Fibroblast of skin of abdomen (primary cell): Measurements from ENCODE around the gene SFTPA1. TPM values are rescaled to one million over a fixed set of nuclear protein-coding genes. Genes with fewer than 3 reads are reported as not detected.
"Not testable (repeated sequence)": the region's sequence is repeated elsewhere in the genome, so short reads cannot be mapped to it uniquely, and the experiment has no call there.

Experiments
- DNase-seq: peaks from one replicate; pipeline ENCODE4 v3.0.0-alpha.2; 2013
- polyA plus RNA-seq, 2 experiments: library from polyadenylated mRNA; unstranded; fragments of 120-200 nt; gene quantifications; one replicate each; pipeline ENCODE4 v1.2.1, GENCODE V29; 2013; ENCODE audit not compliant: insufficient read length in 2 of 2

SFTPA1 gene
- polyA plus RNA-seq (2013, experiment 1 of 2; ENCODE audit: insufficient read length) = not detected
- polyA plus RNA-seq (2013, experiment 2 of 2; ENCODE audit: insufficient read length) = not detected

DNA sequence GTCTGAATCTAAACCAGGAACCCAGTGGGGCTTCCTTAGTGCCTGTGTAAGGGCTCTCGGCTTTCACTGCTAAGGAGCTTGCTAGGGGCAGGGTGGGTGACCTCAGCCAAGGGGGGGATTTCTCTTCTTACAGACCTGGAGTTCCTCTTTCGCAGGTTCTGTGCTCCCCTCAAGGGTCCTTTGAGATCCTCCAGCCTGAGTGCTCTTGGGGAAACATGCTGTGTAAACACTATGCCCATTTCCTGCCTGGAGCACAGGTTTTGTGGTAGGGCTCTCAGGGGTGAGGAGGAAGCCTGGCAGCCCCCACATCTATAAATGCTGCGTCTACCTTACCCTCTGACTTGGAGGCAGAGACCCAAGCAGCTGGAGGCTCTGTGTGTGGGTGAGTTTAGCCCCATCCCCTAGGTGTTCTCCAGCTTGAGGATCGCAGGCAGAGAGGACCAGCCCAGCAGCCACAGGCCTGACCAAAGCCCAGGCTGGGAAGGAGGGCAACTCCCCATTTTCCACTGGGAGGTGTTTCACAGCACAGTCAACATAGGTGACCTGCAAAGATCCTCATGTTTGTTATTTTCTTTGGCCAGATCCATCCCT is at the start of gene SFTPA1:
TSS of gene SFTPA1 (plus strand) at position 339 of the 591 bp plus-strand sequence. CDS start 887 bp downstream, outside the sequence.
- DNase-seq = no peak

- DNase-seq = no peak
These were observed 49.5 kb upstream of the SFTPA1 start for GRCh38 chr10:79561257-79561656.

GRCh38 chr10:79562135-79562756 is 48.5 kb upstream of the SFTPA1 start:
- DNase-seq = peak; percentile 51

DNA sequence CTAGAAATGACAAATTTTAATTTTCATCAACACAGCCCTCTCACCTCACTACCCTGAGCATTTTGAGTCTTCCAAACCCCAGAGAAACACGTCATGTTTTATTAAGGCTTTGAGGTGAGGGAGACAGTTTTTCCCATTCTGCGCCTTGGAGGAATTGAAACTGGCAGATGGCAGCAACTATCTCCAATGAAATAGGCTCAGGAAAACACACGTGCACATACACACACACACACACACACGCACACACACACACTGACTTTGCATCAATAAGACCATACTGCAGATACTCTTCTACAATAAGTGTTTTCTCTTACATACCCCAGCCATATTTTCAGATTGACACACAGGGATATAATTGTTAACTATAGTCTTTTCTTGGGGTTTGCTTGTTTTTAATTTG is 47.3 kb upstream of the SFTPA1 start:
- DNase-seq = no peak

DNA sequence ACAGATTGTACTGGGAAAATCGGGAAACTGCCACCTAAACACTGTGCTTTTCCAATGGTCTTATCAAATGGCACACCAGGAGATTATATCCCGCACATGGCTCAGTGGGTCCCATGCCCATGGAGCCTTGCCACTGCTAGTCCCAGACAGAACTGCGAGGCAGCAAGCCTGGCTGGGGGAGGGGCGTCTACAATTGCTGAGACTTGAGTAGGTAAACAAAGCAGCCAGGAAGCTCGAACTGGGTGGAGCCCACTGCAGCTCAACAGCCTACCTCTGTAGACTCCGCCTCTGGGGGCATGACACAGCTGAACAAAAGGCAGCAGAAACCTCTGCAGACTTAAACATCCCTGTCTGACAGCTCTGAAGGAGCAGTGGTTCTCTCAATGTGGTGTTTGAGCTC is 40.1 kb upstream of the SFTPA1 start:
- DNase-seq = not testable (repeated sequence)

DNA sequence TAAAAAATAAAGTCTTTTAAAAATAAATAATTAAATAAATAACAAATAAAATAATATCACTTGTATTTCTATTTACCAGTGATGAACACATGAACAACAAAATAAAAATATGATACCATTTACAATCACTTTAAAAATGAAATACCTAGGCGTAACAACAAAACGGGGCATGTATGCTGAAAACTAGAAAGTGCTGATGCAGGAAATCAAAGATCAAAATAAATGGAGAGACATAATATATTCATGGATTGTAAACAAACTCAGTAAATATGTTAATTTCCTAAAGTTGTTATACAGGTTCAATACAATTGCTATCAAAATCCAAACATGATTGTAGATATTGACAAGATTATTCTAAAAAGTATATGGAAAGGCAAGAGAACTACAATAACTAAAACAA is 31.4 kb upstream of the SFTPA1 start:
- DNase-seq = no peak

- no peak for DNase-seq
These were observed 29.7 kb upstream of the SFTPA1 start for GRCh38 chr10:79581044-79581443.

GRCh38 chr10:79582096-79582495 is 28.6 kb upstream of the SFTPA1 start:
- DNase-seq = no peak

- DNase-seq = not testable (repeated sequence)
These were observed 27.8 kb upstream of the SFTPA1 start for GRCh38 chr10:79582954-79583353.

DNA sequence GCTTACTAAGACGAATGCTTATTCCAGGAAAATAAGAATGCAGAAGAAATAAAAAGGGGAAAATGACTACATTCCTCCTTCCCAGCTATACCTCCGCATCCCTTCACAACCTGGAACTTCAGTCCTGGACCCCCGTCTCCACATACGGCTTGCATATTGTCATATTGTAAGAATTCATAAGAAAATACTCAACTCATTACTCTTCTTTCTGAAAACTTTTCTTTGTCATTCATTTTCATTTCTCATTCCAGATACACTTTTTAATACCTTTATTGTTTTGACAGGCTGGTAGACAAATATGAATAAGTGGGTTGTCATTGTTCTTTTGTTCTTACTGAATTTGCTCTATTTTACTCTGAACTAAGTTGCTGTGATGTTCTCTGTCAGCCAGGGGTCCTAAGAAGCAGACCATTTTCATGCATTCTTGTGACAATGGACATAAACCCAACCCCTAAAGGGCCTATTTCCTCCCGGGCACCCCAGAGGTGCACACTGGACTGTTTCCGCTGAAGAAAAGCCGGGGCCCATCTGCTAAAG is 27.2 kb upstream of the SFTPA1 start:
- no peak for DNase-seq

DNA sequence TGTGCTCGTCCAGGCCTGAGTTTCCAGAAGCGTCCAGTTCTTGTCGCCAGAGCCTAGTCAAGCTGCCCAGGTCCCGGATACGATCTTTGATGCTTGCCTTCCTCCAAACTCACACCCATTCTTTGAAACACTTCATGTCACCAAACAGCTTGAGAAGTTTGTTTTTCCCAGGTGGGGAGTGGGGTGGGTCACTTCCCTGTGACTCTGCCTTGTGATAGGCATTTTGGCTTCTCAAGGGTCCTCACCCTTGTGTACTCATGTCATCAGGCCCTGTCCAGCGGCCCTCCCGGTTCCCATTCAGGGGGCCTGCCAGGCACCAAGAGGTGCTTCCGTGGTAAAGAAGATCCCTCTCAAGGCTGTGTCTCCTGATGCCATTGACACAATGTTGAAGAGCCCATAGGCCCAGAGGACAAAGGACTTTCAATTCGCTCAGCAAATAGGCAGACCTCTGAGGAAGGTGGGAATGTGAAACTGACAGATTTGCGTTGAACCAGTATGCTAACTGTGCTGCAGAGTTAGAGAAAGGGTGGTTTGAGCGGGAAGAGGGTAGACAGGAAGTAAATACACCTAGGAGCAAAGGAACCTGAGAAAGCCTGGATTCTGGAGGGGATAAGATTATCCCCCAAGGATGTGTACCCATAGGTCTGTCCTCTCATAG is 24.7 kb upstream of the SFTPA1 start:
- DNase-seq = no peak

GRCh38 chr10:79586933-79587332 is 23.8 kb upstream of the SFTPA1 start:
- DNase-seq = no peak

- DNase-seq = no peak
These were observed 21.9 kb upstream of the SFTPA1 start for GRCh38 chr10:79588800-79589199.

- no peak for DNase-seq
These were observed 17.4 kb upstream of the SFTPA1 start for GRCh38 chr10:79593377-79593776.

DNA sequence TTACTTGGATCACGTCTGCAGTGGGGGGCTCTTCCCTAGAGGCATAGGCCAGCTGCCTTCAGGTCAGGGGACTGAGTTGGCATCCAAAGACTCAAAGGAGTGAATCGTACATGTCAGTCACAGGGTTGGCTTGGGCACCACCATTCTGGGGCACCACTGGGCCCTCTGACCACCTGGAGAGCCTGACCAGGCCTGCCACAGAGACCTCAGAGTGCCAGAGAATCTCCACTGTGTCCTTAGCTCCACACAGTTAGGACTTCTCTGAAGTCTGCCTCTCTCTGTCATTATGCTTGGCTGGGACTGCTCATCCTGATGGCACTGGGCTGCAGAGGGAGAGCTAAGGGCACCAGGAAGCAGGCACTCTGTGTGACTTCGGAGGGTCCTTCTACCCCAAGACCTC is 16.2 kb upstream of the SFTPA1 start:
- DNase-seq = not testable (repeated sequence)

GRCh38 chr10:79595510-79595909 is 15.2 kb upstream of the SFTPA1 start:
- DNase-seq = no peak

- not testable (repeated sequence) for DNase-seq
These were observed 11.1 kb upstream of the SFTPA1 start for GRCh38 chr10:79599644-79600043.

- no peak for DNase-seq
These were observed 8.8 kb upstream of the SFTPA1 start for GRCh38 chr10:79601939-79602338.

GRCh38 chr10:79602953-79603352 is 7.8 kb upstream of the SFTPA1 start:
- no peak for DNase-seq

DNA sequence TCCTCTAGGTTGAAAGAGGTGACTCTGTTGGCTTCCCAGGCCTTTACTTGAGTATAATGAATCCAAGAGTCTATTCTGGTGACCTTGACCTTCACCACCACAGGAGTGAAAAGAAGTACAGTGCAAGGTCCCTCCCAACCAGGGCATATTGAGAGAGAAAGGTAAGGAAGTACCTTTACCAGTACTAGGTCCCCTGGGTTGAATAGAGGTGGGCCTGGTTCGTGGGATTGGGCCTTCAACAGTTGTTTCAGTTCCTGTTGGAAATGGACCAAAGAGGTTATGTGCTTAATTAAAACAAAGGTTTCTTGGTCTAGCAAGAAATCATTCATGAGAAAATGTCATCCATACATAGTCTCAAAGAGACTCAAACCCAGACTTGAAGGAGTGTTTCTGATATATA is 6.4 kb upstream of the SFTPA1 start:
- no peak for DNase-seq

DNA sequence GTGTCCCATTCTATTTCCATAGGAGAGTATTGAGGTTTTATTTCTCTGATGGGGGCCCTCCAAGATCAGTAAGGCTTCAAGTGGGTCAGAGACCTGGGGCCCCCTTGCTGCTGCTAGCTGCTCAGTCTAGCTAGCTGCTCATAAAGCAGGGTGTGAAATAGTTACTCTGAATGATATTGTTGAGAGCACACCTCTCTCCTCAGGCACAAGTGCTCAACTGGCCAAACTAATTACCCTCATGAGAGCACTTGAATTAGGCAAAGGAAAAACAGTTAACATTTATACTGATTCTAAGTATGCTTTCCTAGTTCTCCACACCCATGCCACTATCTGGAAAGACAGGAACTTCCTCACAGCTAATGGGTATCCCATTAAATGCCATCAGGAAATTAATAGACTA is 5.4 kb upstream of the SFTPA1 start:
- DNase-seq = no peak

DNA sequence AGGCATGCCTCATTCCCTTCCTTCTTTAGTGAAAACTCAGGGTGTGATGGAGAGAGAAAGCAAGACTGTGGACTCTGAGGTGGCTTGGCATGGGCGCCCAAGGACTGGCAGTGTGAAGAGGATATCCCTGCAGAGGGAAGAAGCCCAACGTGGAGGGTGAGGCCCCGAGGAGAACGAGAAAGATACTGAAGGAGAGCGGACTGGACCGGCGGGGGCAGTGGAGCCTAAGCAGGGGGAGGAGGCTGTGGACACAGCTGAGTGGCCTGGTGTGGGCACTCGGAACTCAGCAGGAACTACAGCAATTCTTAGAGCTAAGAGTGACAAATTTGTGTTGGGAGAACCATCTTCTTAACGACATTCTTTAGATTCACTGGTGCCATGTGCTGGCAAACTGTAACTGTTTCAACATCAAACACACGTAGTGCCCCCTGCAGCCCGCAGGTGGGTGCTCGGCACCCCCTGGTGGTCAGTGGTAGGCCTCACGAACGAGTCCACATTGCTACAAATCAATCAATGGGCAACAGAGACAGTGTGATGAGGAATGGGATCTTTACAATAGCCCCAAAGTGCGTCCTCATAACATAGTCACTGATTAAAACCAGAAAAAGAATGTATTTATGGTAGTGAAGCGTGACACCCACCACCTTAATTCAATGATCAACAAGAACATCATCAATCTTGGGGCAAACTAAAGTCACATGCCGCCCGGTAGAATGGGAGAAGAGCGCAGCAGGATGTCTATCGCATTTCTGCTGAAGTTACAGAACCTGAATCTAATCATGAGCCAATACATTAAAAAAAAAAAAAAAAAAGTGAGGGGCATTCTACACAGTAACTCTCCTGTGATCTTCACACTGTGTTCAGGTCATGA is 2.0 kb upstream of the SFTPA1 start:
- DNase-seq = peak; percentile 12
